PFSK-1 (cell line): ENCODE data around the gene PRR3.

ENCODE experiments used
- SIN3A ChIP-seq: IDR thresholded peaks from 2 replicates; pipeline ENCODE4 v1.6.1; 2012; ENCODE audit warnings: mild to moderate bottlenecking, low read length, moderate library complexity, borderline replicate concordance; ENCODE audit not compliant: insufficient read depth
- TAF1 ChIP-seq: IDR thresholded peaks from 2 replicates; pipeline ENCODE4 v1.6.1; 2012; ENCODE audit warnings: low read length, control low read depth, borderline replicate concordance; ENCODE audit not compliant: insufficient read depth
- TF ChIP-seq, protein P1 (sequence below), 2 experiments: IDR thresholded peaks; 2 replicates each; pipeline versions ENCODE4 v1.6.1 to v1.8.0; 2011 to 2012; ENCODE audit warnings: low read depth in 2 of 2, low read length in 2 of 2, control low read depth in 1 of 2, inconsistent platforms in 1 of 2, mild to moderate bottlenecking in 1 of 2, moderate library complexity in 1 of 2; ENCODE audit not compliant: insufficient read depth in 1 of 2

DNA sequence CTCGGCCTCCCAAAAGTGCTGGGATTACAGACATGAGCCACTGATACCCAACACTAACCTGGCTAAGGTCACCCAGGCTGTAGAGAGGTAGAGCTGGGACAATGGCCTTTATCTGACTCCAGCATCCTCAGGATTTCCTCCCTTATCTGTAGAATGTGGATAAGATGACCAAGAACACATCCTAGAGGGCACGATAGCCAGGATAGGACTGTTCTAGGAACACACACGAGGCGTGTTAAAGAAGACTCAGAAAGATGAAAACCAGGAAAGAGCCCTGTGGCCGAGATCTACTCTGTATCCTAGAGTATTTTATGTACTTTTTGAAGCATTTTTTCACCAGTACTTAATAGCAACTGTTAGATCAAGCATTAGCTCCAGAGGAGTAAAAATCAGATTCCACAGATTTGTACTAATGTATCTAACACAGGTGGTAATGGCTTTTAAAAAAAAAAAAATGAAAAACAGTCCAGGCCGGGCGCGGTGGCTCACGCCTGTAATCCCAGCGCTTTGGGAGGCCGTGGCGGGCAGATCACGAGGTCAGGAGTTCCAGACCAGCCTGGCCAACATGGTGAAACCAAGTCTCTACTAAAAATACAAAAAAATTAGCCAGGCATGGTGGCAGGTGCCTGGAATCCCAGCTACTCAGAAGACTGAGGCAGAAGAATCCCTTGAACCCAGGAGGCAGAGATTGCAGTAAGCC lies 42.7 kb downstream of the PRR3 start:
- TF ChIP-seq SIN3A (no peak), TAF1 (no peak)
- TF ChIP-seq, protein P1, sequence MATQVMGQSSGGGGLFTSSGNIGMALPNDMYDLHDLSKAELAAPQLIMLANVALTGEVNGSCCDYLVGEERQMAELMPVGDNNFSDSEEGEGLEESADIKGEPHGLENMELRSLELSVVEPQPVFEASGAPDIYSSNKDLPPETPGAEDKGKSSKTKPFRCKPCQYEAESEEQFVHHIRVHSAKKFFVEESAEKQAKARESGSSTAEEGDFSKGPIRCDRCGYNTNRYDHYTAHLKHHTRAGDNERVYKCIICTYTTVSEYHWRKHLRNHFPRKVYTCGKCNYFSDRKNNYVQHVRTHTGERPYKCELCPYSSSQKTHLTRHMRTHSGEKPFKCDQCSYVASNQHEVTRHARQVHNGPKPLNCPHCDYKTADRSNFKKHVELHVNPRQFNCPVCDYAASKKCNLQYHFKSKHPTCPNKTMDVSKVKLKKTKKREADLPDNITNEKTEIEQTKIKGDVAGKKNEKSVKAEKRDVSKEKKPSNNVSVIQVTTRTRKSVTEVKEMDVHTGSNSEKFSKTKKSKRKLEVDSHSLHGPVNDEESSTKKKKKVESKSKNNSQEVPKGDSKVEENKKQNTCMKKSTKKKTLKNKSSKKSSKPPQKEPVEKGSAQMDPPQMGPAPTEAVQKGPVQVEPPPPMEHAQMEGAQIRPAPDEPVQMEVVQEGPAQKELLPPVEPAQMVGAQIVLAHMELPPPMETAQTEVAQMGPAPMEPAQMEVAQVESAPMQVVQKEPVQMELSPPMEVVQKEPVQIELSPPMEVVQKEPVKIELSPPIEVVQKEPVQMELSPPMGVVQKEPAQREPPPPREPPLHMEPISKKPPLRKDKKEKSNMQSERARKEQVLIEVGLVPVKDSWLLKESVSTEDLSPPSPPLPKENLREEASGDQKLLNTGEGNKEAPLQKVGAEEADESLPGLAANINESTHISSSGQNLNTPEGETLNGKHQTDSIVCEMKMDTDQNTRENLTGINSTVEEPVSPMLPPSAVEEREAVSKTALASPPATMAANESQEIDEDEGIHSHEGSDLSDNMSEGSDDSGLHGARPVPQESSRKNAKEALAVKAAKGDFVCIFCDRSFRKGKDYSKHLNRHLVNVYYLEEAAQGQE (IDR thresholded peaks at IDR 0.05; ENCODE audit: insufficient read depth in 1 of 2, low read depth in 2 of 2, low read length in 2 of 2), result no peak
